ENCODE measurements around the gene APBA1.

Gene APBA1

DNA sequence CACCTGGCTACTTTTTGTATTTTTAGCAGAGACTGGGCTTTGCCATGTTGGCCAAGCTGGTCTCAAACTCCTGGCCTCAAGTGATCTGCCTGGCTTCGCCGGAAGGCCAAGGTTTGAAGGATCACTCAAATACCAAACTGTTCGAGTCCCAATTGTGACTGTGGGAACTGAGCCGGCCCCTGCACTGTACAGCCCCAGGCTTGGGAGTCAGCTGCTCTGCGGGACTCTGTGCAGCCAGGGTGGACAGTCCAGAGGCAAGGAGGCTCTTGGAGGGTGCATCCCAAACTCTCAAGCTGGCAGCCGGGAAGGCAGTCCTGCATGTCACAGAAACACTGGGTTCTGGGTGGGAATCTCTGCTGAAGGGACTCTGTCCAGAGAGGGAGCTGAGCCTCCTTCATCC lies 238.2 kb downstream of the APBA1 start:
- FAIRE-seq: no peak
- no peak for TF ChIP-seq POLR2AphosphoS5 (IDR thresholded peaks at IDR 0.05; ENCODE audit: low read depth, low read length)
- TF ChIP-seq TAF1 (IDR thresholded peaks at IDR 0.05; ENCODE audit: low read depth, low read length): no peak
- TF ChIP-seq SPI1 (IDR thresholded peaks at IDR 0.05; ENCODE audit: low read depth, low read length): no peak
- no peak for TF ChIP-seq POU2F2 (IDR thresholded peaks at IDR 0.05; ENCODE audit: low read depth, low read length)
- TF ChIP-seq POLR2A (IDR thresholded peaks at IDR 0.05; ENCODE audit: low read depth, low read length): no peak
- no peak for TF ChIP-seq PAX5 (IDR thresholded peaks at IDR 0.05; ENCODE audit: insufficient read depth, low read length, severe bottlenecking)
- DNase-seq (ENCODE audit: insufficient read length, low spot score): no peak

DNA sequence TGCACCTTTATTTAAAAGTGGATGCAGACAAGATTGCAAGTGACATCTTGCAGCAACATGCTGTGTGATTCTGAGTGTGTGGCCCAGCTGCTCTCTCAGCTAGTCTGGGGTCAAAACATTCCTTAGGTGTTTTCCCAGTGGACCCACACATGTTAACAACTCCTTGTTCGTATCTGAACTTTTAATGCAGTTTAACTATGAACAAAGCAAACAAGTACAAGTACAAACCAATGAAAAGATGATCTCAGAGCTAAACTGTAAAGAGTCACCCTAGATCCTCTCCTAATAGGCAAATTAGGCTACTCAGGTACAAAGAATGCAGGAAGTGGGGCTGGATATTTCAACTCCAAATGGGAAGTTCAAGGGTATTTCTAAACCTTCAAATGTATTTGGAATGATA lies 238.8 kb downstream of the APBA1 start:
- FAIRE-seq: no peak
- TF ChIP-seq SPI1 (IDR thresholded peaks at IDR 0.05; ENCODE audit: low read depth, low read length): no peak
- no peak for TF ChIP-seq POU2F2 (IDR thresholded peaks at IDR 0.05; ENCODE audit: low read depth, low read length)
- no peak for TF ChIP-seq POLR2AphosphoS5 (IDR thresholded peaks at IDR 0.05; ENCODE audit: low read depth, low read length)
- TF ChIP-seq POLR2A (IDR thresholded peaks at IDR 0.05; ENCODE audit: low read depth, low read length): no peak
- no peak for TF ChIP-seq PAX5 (IDR thresholded peaks at IDR 0.05; ENCODE audit: insufficient read depth, low read length, severe bottlenecking)
- no peak for TF ChIP-seq TAF1 (IDR thresholded peaks at IDR 0.05; ENCODE audit: low read depth, low read length)

DNA sequence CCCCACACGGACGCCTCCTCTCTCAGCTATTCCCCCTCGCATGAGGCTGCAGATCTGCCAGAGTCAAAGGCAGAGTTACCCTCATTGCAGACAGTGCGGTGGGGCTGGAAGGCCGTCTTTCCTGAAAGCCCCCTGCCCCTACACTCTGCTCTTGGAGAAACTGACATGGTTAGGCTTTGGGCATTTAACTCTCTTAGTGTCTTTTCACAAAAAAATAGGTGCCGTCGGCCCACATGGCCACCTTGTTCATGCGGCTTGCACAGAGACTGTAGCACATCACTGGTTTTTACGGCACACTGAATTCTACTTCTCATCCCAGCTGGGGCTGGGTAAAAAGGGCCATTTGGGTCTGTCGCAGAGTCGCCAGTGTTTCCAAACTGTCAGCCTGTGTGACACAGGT lies 239.5 kb downstream of the APBA1 start:
- FAIRE-seq: no peak
- no peak for TF ChIP-seq POU2F2 (IDR thresholded peaks at IDR 0.05; ENCODE audit: low read depth, low read length)
- no peak for TF ChIP-seq POLR2A (IDR thresholded peaks at IDR 0.05; ENCODE audit: low read depth, low read length)
- TF ChIP-seq SPI1 (IDR thresholded peaks at IDR 0.05; ENCODE audit: low read depth, low read length): no peak
- no peak for TF ChIP-seq POLR2AphosphoS5 (IDR thresholded peaks at IDR 0.05; ENCODE audit: low read depth, low read length)
- no peak for TF ChIP-seq TAF1 (IDR thresholded peaks at IDR 0.05; ENCODE audit: low read depth, low read length)
- TF ChIP-seq PAX5 (IDR thresholded peaks at IDR 0.05; ENCODE audit: insufficient read depth, low read length, severe bottlenecking): no peak

More for the DNA sequence above, 238.8 kb downstream of the APBA1 start:
- DNase-seq (ENCODE audit: insufficient read length, low spot score): no peak

DNA sequence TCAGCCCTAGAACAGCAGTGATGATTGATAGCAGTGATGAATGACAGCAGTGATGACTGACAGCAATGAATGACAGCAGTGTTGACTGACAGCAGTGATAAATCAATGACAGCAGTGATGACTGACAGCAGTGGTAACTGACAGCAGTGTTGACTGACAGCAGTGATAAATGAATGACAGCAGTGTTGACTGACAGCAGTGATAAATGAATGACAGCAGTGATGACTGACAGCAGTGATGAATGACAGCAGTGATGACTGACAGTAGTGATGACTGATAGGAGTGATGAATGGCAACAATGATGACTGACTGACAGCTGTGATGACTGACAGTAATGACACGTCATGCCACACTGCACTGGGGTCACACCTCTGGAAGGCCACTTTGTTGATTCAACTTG lies 240.4 kb downstream of the APBA1 start:
- DNase-seq (ENCODE audit: insufficient read length, low spot score): no peak
- no peak for FAIRE-seq
- no peak for TF ChIP-seq TAF1 (IDR thresholded peaks at IDR 0.05; ENCODE audit: low read depth, low read length)
- no peak for TF ChIP-seq POLR2A (IDR thresholded peaks at IDR 0.05; ENCODE audit: low read depth, low read length)
- TF ChIP-seq SPI1 (IDR thresholded peaks at IDR 0.05; ENCODE audit: low read depth, low read length): no peak
- TF ChIP-seq POU2F2 (IDR thresholded peaks at IDR 0.05; ENCODE audit: low read depth, low read length): no peak

More for the DNA sequence above, 239.5 kb downstream of the APBA1 start:
- DNase-seq (ENCODE audit: insufficient read length, low spot score): no peak

DNA sequence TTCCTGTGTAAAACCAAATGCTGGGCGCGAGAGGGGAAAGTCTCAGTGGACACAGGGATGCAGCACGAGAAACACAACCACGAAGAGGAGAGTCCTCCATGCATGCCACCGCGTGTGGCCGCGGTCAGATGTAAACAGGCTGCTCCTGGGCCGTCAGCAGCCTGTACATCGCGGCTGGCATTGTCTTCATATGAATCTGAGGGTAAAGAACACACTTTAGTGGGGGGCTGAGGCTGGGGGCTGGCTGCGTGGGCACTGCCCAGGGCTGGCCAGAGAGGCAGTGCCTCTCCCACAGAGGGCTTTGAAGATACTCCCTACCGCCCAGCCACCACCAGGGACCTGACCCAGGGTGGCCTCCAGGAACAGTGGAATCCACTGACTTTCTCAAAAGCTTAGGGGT lies 241.0 kb downstream of the APBA1 start:
- FAIRE-seq (no peak), DNase-seq (ENCODE audit: insufficient read length, low spot score) (no peak)
- TF ChIP-seq POLR2A (IDR thresholded peaks at IDR 0.05; ENCODE audit: low read depth, low read length): no peak
- TF ChIP-seq POU2F2 (IDR thresholded peaks at IDR 0.05; ENCODE audit: low read depth, low read length): no peak
- TF ChIP-seq POLR2AphosphoS5 (IDR thresholded peaks at IDR 0.05; ENCODE audit: low read depth, low read length): no peak
- no peak for TF ChIP-seq PAX5 (IDR thresholded peaks at IDR 0.05; ENCODE audit: insufficient read depth, low read length, severe bottlenecking)
- TF ChIP-seq TAF1 (IDR thresholded peaks at IDR 0.05; ENCODE audit: low read depth, low read length): no peak
- no peak for TF ChIP-seq SPI1 (IDR thresholded peaks at IDR 0.05; ENCODE audit: low read depth, low read length)

DNA sequence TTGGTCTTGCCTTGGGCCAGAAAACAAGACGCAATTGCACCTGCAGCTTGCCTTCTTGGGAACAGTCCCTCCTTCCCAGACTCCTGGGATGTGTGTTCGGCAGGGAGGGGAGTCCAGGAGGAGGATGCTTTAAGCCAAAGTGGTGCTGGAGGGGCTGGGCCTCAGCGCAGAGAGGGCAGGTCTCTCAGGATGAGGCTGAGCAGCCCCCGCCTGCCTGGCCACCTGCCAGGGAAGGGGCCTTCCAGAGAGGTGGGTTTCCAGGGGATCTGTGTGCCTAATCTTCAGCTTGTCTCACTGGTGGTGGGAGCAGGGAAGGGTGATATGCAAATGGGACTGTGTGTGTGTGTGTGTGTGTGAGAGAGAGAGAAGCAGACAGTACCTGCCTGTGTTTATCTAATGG lies 242.0 kb downstream of the APBA1 start:
- FAIRE-seq (no peak), DNase-seq (ENCODE audit: insufficient read length, low spot score) (no peak)
- TF ChIP-seq SPI1 (IDR thresholded peaks at IDR 0.05; ENCODE audit: low read depth, low read length) (no peak), TAF1 (IDR thresholded peaks at IDR 0.05; ENCODE audit: low read depth, low read length) (no peak), PAX5 (IDR thresholded peaks at IDR 0.05; ENCODE audit: insufficient read depth, low read length, severe bottlenecking) (no peak), POLR2A (IDR thresholded peaks at IDR 0.05; ENCODE audit: low read depth, low read length) (no peak), POU2F2 (IDR thresholded peaks at IDR 0.05; ENCODE audit: low read depth, low read length) (no peak), POLR2AphosphoS5 (IDR thresholded peaks at IDR 0.05; ENCODE audit: low read depth, low read length) (no peak)

DNA sequence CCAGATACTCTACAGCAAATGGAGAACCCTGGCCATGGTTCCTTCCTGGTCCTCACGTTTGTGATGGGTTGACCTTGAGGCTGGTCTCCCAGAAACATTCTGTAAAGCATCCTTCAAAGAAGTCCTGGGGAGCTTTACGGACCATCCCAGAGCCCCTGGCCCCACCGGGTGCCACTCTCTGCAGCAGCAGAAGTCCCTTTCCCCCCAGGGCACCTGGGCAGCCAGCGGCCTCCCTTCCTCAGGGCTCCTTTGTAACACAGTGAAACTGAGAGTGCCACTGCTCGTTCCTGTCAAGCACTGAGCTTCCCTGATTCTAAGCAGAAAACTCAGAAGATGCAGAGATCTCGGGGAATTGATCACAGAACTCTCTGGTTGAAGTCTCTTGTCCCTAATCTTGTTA lies 242.9 kb downstream of the APBA1 start:
- FAIRE-seq: no peak
- no peak for DNase-seq (ENCODE audit: insufficient read length, low spot score)
- TF ChIP-seq TAF1 (IDR thresholded peaks at IDR 0.05; ENCODE audit: low read depth, low read length) (no peak), POLR2AphosphoS5 (IDR thresholded peaks at IDR 0.05; ENCODE audit: low read depth, low read length) (no peak), POLR2A (IDR thresholded peaks at IDR 0.05; ENCODE audit: low read depth, low read length) (no peak), PAX5 (IDR thresholded peaks at IDR 0.05; ENCODE audit: insufficient read depth, low read length, severe bottlenecking) (no peak), SPI1 (IDR thresholded peaks at IDR 0.05; ENCODE audit: low read depth, low read length) (no peak), POU2F2 (IDR thresholded peaks at IDR 0.05; ENCODE audit: low read depth, low read length) (no peak)

DNA sequence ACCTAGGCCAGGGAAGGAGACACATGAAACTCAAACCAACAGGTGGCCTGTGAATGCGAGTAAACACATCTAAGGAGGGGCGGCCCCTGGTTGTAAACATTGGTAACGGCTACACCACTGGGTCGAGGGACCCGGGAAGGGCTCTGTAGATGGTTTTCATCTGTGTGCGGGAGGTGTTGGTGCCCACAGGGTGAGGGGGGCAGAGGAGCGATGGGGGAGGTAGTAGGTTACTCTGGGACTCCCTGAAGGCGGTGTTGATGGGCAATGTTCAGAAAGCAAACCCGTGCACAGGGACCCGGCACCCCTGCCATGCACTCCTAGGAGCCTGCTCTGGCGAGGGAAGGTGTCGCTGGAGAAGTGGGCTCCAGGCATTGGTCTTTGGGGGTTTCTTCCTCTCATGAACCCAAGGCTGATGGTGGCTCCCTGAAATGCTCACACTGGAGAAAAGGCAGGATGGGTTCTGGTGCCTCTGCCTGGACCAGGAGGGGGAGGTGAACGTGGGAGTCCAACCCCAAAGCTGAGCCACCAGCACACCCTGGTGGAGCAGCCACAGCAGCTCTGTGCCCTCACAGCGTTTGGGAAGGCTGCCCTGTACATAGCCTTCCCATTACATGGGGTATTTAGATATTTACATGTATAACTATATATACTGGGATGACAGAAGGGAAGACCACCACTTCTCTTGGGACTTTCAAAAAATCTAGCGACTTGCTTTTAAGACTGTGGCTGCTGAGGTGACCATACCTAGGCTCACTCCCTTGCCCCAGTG lies 244.0 kb downstream of the APBA1 start:
- no peak for FAIRE-seq
- DNase-seq (ENCODE audit: insufficient read length, low spot score): no peak
- TF ChIP-seq POLR2A (IDR thresholded peaks at IDR 0.05; ENCODE audit: low read depth, low read length) (no peak), TAF1 (IDR thresholded peaks at IDR 0.05; ENCODE audit: low read depth, low read length) (no peak), SPI1 (IDR thresholded peaks at IDR 0.05; ENCODE audit: low read depth, low read length) (no peak), POLR2AphosphoS5 (IDR thresholded peaks at IDR 0.05; ENCODE audit: low read depth, low read length) (no peak), PAX5 (IDR thresholded peaks at IDR 0.05; ENCODE audit: insufficient read depth, low read length, severe bottlenecking) (no peak), POU2F2 (IDR thresholded peaks at IDR 0.05; ENCODE audit: low read depth, low read length) (no peak)

DNA sequence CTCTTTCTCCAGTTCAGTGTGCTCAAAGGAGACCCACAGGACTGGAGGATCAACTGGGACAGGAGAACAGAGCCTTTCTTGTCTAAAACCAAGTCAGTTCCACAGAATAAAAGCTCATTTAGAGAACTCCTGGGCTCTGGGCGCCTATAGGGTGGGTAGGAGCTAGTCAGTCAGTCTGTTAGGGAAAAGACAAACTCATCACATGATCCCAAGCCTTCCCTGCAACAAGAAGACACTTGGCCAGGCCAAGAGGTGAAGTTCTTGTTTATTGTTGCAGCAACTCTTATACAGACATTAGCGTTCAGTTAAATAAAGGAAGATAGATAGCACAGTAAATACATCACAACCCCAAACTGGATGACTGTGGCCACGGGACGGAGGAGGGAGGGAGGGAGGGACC lies 244.9 kb downstream of the APBA1 start:
- no peak for FAIRE-seq
- DNase-seq (ENCODE audit: insufficient read length, low spot score): no peak
- no peak for TF ChIP-seq POLR2AphosphoS5 (IDR thresholded peaks at IDR 0.05; ENCODE audit: low read depth, low read length)
